HG02840 (cell line): ENCODE results near the gene PDZD11.
"Not testable (repeated sequence)": the region's sequence is repeated elsewhere in the genome, so short reads cannot be mapped to it uniquely, and the experiment has no call there.

ENCODE experiments used
- ATAC-seq: cut with Tn5 transposase; IDR thresholded peaks from one replicate; pipeline ENCODE4 v1.9.1; 2021; ENCODE audit warnings: mild to moderate bottlenecking, moderate library complexity, moderate number of reproducible peaks; ENCODE audit not compliant: unreplicated experiment, low FRiP score

The PDZD11 gene

GRCh38 chrX:70289793-70290770, at the start of gene PDZD11, which contains the start of gene KIF4A:
Gene PDZD11 (minus strand): TSS chrX:70289927. CDS start chrX:70289341, 586 bp downstream.
Gene KIF4A (plus strand): TSS chrX:70290104. CDS start chrX:70290459, 355 bp downstream.
- peak; percentile 96 for ATAC-seq

GRCh38 chrX:70338290-70338689, 48.6 kb upstream of the PDZD11 start:
- no peak for ATAC-seq

GRCh38 chrX:70336767-70337166, 47.0 kb upstream of the PDZD11 start:
- peak; percentile 98 for ATAC-seq

- no peak for ATAC-seq
Observed at GRCh38 chrX:70332600-70332999, 42.9 kb upstream of the PDZD11 start.

GRCh38 chrX:70331161-70331560, 41.4 kb upstream of the PDZD11 start:
- ATAC-seq, result no peak

- no peak for ATAC-seq
Observed at GRCh38 chrX:70324326-70324725, 34.6 kb upstream of the PDZD11 start.

DNA sequence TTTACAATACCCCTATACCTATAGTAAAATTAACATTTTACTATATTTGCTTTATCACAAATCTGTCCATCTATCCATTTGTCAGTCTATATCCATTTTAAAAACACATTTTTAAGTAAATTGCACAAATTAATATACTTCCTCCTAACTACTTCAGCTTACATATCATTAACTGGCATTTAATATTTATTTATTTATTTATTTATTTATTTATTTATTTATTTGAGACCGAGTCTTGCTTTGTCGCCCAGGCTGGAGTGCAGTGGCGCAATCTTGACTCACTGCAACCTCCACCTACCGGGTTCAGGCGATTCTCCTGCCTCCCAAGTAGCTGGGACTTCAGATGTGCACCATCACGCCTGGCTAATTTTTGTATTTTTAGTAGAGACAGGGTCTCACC, 33.9 kb upstream of the PDZD11 start:
- not testable (repeated sequence) for ATAC-seq

GRCh38 chrX:70322784-70323183, 33.1 kb upstream of the PDZD11 start:
- ATAC-seq, result no peak

GRCh38 chrX:70313503-70313902, 23.8 kb upstream of the PDZD11 start:
- ATAC-seq, result no peak

- no peak for ATAC-seq
Observed at GRCh38 chrX:70301716-70302115, 12.0 kb upstream of the PDZD11 start.

DNA sequence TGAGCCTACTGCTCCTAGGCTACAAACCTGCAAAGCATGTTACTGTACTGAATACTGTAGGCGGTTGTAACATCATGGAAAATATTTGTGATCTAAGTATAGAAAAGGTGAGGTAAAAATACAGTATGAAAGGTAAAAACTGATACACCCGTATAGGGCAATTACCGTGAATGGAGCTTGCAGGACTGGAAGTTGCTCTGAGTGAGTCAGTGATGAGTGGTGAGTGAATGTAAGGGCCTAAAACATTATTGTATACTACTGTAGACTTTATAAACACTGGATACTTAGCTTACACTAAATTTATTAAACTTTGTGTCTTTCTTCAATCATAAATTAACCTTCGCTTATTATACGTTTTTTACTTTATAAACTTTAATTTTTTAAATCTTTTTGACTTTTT, 3.9 kb upstream of the PDZD11 start:
- ATAC-seq, result no peak

GRCh38 chrX:70292788-70293187, 3.1 kb upstream of the PDZD11 start:
- ATAC-seq, result no peak

DNA sequence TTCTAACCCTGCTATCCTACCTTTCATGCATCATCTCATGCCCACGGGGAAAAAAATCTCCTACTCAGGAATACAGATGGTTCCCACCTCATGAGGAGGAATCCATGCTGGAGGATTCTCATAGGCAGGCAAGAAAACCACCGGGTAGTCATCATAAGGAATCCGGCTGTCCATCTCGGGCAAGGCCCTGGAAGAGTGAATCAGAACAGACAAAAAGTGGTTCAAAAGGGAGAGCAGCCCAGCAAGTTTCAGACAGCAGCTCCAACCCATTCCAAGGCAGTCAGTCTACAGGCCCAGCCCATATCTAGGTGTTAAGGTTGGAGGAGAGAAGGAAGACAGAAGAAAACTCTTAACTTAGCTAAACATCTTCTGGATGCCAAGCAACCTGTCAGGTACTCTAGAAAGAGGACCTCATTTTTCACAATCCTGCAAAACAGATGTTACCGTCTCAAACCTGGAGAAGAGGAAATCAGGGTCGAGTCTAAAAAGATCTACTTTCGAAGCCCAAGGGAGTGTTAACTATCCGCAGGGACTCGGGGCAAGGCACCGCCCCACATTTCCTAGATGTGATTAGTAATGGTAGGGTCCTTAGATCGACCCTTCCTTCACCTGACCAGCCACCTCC, 447 bp downstream of the PDZD11 start:
- peak; percentile 8 for ATAC-seq

DNA sequence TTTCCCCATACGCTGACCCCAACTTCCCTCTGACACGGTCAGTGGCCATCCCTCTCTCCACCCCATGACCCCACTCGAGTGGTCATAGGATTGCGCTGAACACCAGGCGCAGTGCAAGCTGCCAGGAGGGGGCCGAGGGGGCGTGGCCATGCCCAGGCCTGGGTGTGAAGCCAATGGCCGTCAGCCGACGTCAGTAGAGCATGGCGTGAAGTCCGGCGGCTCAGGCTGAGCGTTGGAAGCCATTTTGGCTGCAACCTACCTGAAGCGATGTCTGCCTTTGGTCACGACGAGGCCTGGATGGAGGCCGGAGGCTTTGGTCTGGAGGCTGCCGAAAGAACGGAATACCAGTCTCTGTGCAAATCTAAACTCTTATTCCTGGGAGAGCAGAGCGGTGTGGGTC, 7.8 kb downstream of the PDZD11 start, which contains the start of gene RAB41:
TSS of gene RAB41 (plus strand) at position 222 of the 400 bp plus-strand sequence. CDS start at position 268, 46 bp downstream.
- ATAC-seq, result no peak

DNA sequence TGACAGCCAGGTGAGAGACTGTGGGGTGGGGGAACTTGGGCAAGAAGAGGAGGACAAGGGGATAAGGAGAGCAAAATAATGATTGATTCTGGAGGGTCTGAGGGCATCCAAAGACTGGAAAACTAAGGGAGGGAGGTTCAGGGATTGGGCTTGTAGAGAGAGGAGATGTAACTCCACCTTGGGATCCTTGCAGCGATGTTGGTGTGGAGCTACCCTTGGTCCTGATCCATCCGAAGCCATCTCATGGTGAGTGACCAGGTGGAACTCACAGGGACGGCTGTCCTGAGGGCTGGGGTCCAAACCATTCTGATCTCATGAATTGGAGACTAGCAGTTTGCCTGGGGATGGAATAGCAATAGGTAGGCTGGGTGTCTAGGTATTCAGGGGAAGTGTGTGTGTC, 9.2 kb downstream of the PDZD11 start:
- ATAC-seq, result no peak

DNA sequence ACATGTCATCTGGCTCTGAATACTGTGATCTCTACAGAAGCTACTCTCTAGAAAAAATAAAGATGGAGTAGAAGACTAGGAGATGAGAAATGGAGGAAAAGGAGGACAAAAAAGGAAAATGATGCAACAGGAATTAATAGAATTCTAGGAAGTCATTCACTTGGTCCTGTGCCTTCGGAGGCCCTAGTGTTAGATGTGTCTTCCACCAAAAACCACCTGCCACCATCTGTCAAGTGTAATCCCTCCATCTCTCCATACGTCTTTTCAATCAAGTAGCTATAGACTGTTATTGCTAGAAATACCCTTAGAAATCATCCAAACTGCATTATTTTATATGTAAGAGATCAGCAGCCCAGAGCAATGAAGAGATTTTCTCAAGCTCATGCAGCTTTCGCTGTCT, 10.6 kb downstream of the PDZD11 start:
- ATAC-seq, result no peak

DNA sequence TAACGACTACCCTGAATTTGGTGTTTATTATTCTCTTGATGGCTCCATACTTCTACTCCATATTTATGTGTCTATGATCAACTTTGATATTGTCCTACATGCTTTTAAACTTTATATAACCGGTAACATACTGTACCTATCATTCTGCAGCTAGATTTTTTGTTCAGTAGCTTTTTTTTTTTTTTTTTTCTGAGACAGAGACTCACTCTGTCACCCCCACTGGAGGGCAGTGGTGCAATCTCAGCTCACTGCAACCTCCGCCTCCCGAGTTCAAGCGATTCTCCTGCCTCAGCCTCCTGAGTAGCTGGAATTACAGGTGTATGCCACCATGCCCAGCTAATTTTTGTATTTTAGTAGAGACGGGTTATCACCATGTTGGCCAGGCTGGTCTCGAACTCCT, 15.7 kb downstream of the PDZD11 start:
- not testable (repeated sequence) for ATAC-seq

- no peak for ATAC-seq
Observed at GRCh38 chrX:70268034-70268433, 21.7 kb downstream of the PDZD11 start, which contains the start of gene ARR3. Gene ARR3 (plus strand): TSS chrX:70268334. CDS start chrX:70269386, 1,052 bp downstream.

GRCh38 chrX:70264784-70265183, 24.9 kb downstream of the PDZD11 start:
- ATAC-seq, result no peak

DNA sequence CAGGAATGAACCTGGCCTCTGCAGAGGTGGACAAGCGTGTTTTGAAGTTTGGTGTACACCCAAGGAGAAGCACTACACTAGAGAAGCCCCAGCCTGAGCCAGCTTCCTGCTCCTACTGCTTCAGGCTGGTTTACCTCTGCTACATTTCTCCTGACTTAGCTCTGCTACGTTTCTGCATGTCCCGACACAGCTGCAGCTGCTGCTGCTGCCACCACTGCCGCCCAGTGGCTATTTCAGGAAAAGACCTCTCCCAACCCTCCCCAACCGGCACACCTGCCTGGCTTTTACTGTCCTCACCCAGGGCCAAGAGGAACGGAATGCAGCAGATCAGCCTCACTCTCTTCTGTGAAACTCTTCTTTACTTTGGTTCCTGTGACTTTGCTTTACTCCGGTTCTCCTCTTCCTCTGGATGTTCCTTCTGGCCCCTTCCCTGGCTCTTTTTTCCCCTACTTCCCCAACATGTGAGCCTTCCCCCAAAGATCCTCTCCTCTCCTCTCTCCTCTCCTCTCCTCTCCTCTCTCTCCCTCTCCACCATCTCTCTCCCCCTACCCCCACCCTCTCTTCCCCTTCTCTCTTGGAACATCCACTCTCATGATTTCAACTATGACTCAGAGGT, 26.7 kb downstream of the PDZD11 start:
- no peak for ATAC-seq

DNA sequence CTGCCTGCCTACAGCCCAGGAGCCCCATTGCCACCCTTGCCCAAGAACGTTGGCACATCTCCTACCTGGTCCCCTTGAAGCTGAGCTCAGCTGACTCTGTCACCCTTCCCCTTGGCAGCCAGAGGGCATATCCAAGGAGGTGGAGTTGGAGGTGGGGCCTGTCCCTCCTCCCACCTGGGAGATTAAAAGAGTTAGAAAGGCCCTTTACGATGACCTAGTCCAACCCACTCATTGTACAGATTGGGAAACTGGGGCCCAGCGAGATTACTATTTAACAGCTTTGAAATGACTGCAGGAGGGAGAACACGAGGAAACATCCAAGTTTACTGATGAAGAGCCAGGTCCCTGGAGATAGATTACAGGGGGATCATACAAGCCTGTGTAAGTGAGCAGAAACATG, 29.6 kb downstream of the PDZD11 start, which contains the start of gene P2RY4:
TSS of gene P2RY4 (minus strand) at position 101 of the 400 bp plus-strand sequence. CDS start 580 bp downstream, outside the sequence.
- ATAC-seq, result no peak
